Heart right ventricle (tissue), 16 donors: ENCODE data around the gene JMJD8. TPM values are rescaled to one million over a fixed set of nuclear protein-coding genes. Genes with fewer than 3 reads are reported as not detected.
A peak's percentile ranks its signal among the peaks of the same experiment; 100 is the strongest.

Experiments used
- ATAC-seq, 8 donors: fragments of 200-7000 bp; cut with Tn5 transposase; one replicate each; pipeline ENCODE4 v1.9.1; 2020; ENCODE audit warnings: mild to moderate bottlenecking in 8 of 8, moderate library complexity in 8 of 8, moderate number of reproducible peaks in 1 of 8
- DNase-seq, 2 donors: peaks; one replicate each; pipeline ENCODE4 v3.0.0-alpha.2; 2020
- H3K27ac ChIP-seq, 10 donors: fragments of 200-600 bp; sonication (generic) in 2 of 10; one replicate each; pipeline versions ENCODE4 v1.5.0 to v1.8.0; 2020 to 2022; ENCODE audit warnings: mild to moderate bottlenecking in 3 of 10
- H3K27me3 ChIP-seq, 7 donors: fragments of 200-600 bp; one replicate each; pipeline ENCODE4 v1.8.0; 2021 to 2022; ENCODE audit warnings: mild to moderate bottlenecking in 2 of 7
- H3K36me3 ChIP-seq, 9 donors: fragments of 200-600 bp; sonication (generic) in 1 of 9; one replicate each; pipeline versions ENCODE4 v1.5.0 to v1.8.0; 2020 to 2022; ENCODE audit warnings: mild to moderate bottlenecking in 2 of 9
- H3K4me1 ChIP-seq, 9 donors: fragments of 200-600 bp; sonication (generic) in 1 of 9; one replicate each; pipeline versions ENCODE4 v1.5.0 to v1.8.0; 2020 to 2022; ENCODE audit warnings: mild to moderate bottlenecking in 4 of 9
- H3K4me3 ChIP-seq, 10 donors: fragments of 200-600 bp; sonication (generic) in 2 of 10; one replicate each; pipeline versions ENCODE4 v1.5.0 to v1.8.0; 2020 to 2022; ENCODE audit warnings: mild to moderate bottlenecking in 7 of 10, moderate library complexity in 2 of 10
- H3K9me3 ChIP-seq, 11 donors: fragments of 200-600 bp in 10 of 11; sonication (generic) in 2 of 11; one replicate each; pipeline versions ENCODE4 v1.5.0 to v1.8.0; 2013 to 2022; ENCODE audit warnings: mild to moderate bottlenecking in 2 of 11, control low read depth in 1 of 11, moderate library complexity in 1 of 11
- WGBS, 2 donors: extraction: QIAGEN DNeasy Blood & Tissue Kit; methylation state at CpG; one replicate each; pipeline ENCODE4 v1.1.7; 2013; ENCODE audit warnings: inconsistent platforms in 1 of 2; 5-methylcytosine and 5-hydroxymethylcytosine counted together
- intact Hi-C, 10 donors: fragments of 100-400 bp; cut with DNase I; formaldehyde crosslinking; loops; one replicate each; pipeline versions ENCODE4 v1.11.1 to v1.14.2; 2022
- polyA plus RNA-seq, 2 donors: library from polyadenylated mRNA; stranded (reverse); fragments of 200-250 nt; gene quantifications; one replicate each; pipeline ENCODE4 v1.2.3, GENCODE V29; 2013
- total RNA-seq, 10 donors: library from RNA; stranded (reverse); fragmentation: NEBNext Ultra II Directional in 3 of 10; extraction: Animal tissue kit (Norgen Biotek cat#: 25700) in 3 of 10; gene quantifications; one replicate each; pipeline versions ENCODE4 v1.2.1 to v1.2.4, GENCODE V29; 2021 to 2023
- TF ChIP-seq, protein P1 (sequence below), 9 donors: fragments of 200-600 bp; sonication (generic) in 2 of 9; IDR thresholded peaks; one replicate each; pipeline versions ENCODE4 v1.5.0 to v1.8.0; 2021 to 2022; ENCODE audit warnings: antibody characterized with exemption in 9 of 9, mild to moderate bottlenecking in 5 of 9, moderate library complexity in 1 of 9
- donor health status: Arrhythmogenic right ventricular cardiomyopathy.
- donor health status: ischemic (EF 13 %, LVEDD 7.1; RV severe dilation, severe dysfunction).
- donor health status: healthy with polysubstance abuse.
- donor health status: DM: no; HTN: yes; CAD: no.
- donor health status: DM: no; HTN: no; CAD: no.
- donor health status: ischemic (EF 25% LVEDD 6.9; RV normal size, moderate dysfunction).
- donor health status: ischemic (EF 25% LVEDD 5.7; RV mildly dilated, moderate dysfunction).
- donor health status: healthy.
- donor health status: DM: yes; HTN: yes; CAD: no.
- donor health status: Ischemic cardiomyopathy.
- donor health status: ischemic (EF 35%, LVEDD 5.7; RV mildly dilated, moderate dysfunction).
- donor health status: nonischemic (EF 11% LVEDD 7.7; RV severe dilation, severe dysfunction).
- donor health status: DM: yes; HTN: yes; CAD: no.
- donor health status: PGD.
- donor health status: ischemic (EF 29% LVEDD 5.4; RV normal size, mild dysfunction).
- donor health status: nonischemic (EF 23%, LVEDD 6.1; RV moderate dilation, normal function).

The JMJD8 gene
- total and polyA plus RNA-seq, 12 donors: 34.7 to 60.6 (median 44.0) TPM

DNA sequence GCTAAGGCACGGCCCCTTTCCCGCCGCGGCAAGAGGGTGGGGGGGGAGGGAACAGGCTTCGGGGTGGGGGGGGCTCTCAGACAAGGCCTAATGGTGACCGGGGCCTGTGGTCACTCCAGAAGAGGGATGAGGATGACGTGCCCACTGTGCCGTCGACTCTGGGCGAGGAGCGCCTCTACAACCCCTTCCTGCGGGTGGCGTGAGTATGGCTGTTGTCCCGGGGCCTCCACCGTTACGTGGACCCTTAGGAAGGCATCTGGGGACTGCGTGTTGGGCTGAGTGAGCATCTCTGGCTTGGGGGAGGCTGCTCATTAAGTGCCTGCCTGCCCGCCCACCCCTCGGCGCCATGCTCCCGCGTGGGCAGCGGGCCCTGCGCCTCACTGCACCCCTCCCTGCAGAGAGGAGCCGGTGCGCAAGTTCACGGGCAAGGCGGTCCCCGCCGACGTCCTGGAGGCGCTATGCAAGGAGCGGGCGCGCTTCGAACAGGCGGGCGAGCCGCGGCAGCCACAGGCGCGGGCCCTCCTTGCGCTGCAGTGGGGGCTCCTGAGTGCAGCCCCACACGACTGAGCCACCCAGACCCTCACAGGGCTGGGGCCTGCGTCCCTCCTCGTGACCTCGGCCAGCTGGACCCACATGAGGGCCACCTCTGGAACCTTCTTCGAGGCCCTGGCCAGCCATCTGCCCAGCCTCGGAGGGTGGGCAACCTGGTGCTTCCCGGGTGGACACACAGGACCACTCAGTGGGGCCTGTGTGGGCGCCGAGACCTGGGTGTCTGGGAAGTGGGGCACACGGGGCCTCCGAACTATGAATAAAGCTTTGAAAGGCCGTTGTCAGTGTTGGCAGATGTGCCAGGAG is 45.0 kb upstream of the JMJD8 start:
- Histone ChIP-seq H3K4me3 (peak overlapping the region in 3 of 10 donors; percentile 56 to 70 (median 61)), H3K4me1 (peaks cover 12 to 29% (median 24%) of the 10 kb centered on the region in 9 donors), H3K27me3 (peaks cover 0 to 32% (median 23%) of the 10 kb centered on the region in 7 donors), H3K9me3 (no peaks in the 10 kb centered on the region), H3K36me3 (peaks cover 0 to 43% (median 10%) of the 10 kb centered on the region in 9 donors), H3K27ac (no peak overlapping the region)
- 64 to 67% methylated on average over 53 to 55 of the region's 55 CpGs for WGBS, 2 donors
- TF ChIP-seq, protein P1, sequence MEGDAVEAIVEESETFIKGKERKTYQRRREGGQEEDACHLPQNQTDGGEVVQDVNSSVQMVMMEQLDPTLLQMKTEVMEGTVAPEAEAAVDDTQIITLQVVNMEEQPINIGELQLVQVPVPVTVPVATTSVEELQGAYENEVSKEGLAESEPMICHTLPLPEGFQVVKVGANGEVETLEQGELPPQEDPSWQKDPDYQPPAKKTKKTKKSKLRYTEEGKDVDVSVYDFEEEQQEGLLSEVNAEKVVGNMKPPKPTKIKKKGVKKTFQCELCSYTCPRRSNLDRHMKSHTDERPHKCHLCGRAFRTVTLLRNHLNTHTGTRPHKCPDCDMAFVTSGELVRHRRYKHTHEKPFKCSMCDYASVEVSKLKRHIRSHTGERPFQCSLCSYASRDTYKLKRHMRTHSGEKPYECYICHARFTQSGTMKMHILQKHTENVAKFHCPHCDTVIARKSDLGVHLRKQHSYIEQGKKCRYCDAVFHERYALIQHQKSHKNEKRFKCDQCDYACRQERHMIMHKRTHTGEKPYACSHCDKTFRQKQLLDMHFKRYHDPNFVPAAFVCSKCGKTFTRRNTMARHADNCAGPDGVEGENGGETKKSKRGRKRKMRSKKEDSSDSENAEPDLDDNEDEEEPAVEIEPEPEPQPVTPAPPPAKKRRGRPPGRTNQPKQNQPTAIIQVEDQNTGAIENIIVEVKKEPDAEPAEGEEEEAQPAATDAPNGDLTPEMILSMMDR (IDR thresholded peaks at IDR 0.05): no peak
- peak in 1 of 8 donors; percentile 3 for ATAC-seq
- DNase-seq: no peak
- intact Hi-C loops: no loop called here

DNA sequence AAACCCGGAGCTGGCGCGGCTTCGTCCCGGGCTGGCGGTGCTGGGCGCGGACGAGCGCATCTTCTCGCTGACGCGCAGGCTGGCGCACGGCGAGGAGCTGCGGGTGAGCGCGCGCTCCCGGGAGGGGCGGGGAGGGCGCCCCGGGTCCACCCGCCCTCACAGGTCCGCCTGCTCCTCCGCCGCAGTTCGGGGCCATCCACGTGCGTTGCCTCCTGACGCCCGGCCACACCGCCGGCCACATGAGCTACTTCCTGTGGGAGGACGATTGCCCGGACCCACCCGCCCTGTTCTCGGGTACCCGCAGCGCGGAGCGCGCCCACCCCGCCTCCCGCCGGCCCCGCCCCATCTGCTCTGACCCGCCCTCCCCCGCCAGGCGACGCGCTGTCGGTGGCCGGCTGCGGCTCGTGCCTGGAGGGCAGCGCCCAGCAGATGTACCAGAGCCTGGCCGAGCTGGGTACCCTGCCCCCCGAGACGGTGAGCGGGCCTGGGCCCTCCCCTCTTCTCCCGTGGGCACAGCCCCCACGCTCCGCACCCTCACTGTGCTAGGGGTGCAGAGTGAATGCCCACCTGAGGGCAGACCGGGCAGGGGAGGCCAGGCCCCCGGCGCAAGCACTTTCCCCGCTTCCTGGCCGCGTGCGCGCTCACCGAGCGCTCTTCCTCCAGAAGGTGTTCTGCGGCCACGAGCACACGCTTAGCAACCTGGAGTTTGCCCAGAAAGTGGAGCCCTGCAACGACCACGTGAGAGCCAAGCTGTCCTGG is 44.2 kb upstream of the JMJD8 start:
- intact Hi-C loops: no loop called here

DNA sequence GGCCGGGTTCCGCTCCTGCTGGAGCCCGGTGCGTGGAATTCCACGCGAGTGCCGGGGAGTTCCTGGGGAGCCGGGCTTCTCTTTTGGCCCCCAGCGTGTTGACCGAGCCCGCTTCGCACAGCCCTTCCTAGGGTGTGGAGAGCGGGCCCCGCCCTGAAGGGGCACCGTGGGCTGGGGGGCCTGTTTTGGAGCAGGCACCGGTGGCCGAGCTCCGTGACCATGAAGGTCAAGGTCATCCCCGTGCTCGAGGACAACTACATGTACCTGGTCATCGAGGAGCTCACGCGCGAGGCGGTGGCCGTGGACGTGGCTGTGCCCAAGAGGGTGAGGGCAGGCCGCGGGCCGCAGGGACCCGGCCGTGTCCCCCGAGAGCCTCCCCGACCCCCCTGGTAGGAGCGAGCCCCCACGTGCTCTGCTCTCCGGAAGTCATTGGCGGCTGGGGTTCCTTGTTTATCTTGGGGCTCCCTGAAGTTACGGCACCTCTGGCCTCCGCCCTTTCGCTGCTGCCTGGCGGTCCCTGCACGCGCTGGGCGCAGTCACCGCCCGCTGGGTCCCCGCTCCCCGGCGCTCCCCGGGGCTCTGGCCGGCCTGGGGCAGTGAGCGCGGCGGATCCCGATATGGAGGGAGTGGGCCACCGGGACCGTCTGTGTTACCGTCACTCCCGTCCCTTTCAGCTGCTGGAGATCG is 43.3 kb upstream of the JMJD8 start:
- WGBS, 2 donors: 0 to 1% methylated on average over 61 of the region's 61 CpGs
- Histone ChIP-seq H3K9me3 (no peaks in the 10 kb centered on the region), H3K27me3 (peaks cover 0 to 32% (median 23%) of the 10 kb centered on the region in 7 donors), H3K4me1 (peaks cover 12 to 31% (median 24%) of the 10 kb centered on the region in 9 donors), H3K4me3 (peak overlapping the region; percentile 44 to 70 (median 56)), H3K36me3 (peaks cover 0 to 32% (median 7%) of the 10 kb centered on the region in 9 donors), H3K27ac (peak overlapping the region in 3 of 10 donors; percentile 39 to 59 (median 58))
- TF ChIP-seq, protein P1 (IDR thresholded peaks at IDR 0.05): no peak
- intact Hi-C loops: no loop called here
- DNase-seq: no peak
- peak in 2 of 8 donors; percentile 1 to 3 for ATAC-seq

More for the DNA sequence above, 44.2 kb upstream of the JMJD8 start:
- WGBS, 2 donors: 1 to 2% methylated on average over 66 to 80 of the region's 80 CpGs
- ATAC-seq (peak; percentile 15 to 61 (median 30)), DNase-seq (peak in 1 of 2 donors; percentile 66)
- Histone ChIP-seq H3K36me3 (peaks cover 0 to 35% (median 7%) of the 10 kb centered on the region in 9 donors), H3K27me3 (peaks cover 0 to 32% (median 23%) of the 10 kb centered on the region in 7 donors), H3K4me1 (peaks cover 12 to 29% (median 24%) of the 10 kb centered on the region in 9 donors), H3K9me3 (no peaks in the 10 kb centered on the region), H3K4me3 (peak overlapping the region; percentile 44 to 70 (median 56)), H3K27ac (peak overlapping the region in 2 of 10 donors; percentile 39 to 58)
- TF ChIP-seq, protein P1 (IDR thresholded peaks at IDR 0.05): no peak
